ENCODE measurements around the gene MOCS3. TPM values are rescaled to one million over a fixed set of nuclear protein-coding genes. Genes with fewer than 3 reads are reported as not detected.

MOCS3 gene
- total and polyA plus RNA-seq, 2 of the 13 experiments (the other 11 are each of a cell fraction or from before 2014, with no cell fraction given), result 3.7 to 8.4 TPM

DNA sequence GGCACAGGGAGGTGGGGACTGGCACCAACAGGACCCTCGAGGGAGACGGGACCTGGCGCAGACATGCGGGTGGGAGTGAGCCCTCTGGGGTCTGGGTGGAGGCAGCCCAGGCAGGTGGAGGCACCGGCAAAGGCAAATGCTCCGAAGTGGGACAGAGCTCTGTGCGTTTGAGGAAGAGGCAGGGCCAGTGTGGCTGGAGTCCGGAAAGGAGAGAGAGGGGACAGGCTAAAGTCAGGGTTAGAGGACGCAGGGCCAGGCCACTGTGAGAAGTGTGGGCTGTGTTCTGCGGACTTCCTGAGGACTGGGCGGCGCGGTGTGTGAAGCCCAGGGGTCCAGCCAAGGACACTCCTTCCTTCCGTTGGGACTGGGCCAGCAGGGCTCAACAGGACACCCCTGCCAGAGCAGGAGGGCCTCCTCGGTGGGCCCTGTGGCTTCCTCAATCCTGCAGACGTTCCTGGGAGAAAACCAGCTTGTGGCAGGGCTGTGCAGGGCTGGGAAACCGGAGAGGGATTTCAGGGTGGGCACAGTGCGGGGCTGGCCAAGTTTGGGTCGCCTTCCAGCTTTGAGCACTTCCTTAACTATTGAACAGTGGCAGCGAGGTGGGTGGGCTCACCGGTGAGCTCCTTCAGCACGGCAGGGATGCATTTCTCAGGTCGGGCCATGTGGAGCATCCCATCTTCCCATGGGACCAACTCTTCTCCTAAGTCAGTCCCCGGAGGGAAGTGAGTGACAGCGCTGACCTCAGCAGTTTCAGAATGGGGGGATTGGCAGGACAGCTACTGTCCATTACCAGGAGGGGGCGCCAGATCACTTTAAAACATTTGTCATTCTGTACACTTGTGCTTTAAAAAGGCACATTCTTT, 22.5 kb downstream of the MOCS3 start (continued):
- no peak for TF ChIP-seq HOXA9 (CRISPR knock-in tag; IDR thresholded peaks at IDR 0.05; ENCODE audit: borderline replicate concordance)
- TF ChIP-seq FIP1L1 (IDR thresholded peaks at IDR 0.05; ENCODE audit: borderline replicate concordance, insufficient read depth, low read depth, low read length), result no peak
- no peak for TF ChIP-seq NCOA5 (CRISPR knock-in tag; IDR thresholded peaks at IDR 0.05)
- no peak for TF ChIP-seq PHF21A (CRISPR knock-in tag; IDR thresholded peaks at IDR 0.05)
- TF ChIP-seq, protein P1, sequence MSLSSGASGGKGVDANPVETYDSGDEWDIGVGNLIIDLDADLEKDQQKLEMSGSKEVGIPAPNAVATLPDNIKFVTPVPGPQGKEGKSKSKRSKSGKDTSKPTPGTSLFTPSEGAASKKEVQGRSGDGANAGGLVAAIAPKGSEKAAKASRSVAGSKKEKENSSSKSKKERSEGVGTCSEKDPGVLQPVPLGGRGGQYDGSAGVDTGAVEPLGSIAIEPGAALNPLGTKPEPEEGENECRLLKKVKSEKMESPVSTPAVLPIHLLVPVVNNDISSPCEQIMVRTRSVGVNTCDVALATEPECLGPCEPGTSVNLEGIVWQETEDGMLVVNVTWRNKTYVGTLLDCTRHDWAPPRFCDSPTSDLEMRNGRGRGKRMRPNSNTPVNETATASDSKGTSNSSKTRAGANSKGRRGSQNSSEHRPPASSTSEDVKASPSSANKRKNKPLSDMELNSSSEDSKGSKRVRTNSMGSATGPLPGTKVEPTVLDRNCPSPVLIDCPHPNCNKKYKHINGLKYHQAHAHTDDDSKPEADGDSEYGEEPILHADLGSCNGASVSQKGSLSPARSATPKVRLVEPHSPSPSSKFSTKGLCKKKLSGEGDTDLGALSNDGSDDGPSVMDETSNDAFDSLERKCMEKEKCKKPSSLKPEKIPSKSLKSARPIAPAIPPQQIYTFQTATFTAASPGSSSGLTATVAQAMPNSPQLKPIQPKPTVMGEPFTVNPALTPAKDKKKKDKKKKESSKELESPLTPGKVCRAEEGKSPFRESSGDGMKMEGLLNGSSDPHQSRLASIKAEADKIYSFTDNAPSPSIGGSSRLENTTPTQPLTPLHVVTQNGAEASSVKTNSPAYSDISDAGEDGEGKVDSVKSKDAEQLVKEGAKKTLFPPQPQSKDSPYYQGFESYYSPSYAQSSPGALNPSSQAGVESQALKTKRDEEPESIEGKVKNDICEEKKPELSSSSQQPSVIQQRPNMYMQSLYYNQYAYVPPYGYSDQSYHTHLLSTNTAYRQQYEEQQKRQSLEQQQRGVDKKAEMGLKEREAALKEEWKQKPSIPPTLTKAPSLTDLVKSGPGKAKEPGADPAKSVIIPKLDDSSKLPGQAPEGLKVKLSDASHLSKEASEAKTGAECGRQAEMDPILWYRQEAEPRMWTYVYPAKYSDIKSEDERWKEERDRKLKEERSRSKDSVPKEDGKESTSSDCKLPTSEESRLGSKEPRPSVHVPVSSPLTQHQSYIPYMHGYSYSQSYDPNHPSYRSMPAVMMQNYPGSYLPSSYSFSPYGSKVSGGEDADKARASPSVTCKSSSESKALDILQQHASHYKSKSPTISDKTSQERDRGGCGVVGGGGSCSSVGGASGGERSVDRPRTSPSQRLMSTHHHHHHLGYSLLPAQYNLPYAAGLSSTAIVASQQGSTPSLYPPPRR (CRISPR knock-in tag; IDR thresholded peaks at IDR 0.05; ENCODE audit: borderline replicate concordance), result no peak
- TF ChIP-seq, protein P2, sequence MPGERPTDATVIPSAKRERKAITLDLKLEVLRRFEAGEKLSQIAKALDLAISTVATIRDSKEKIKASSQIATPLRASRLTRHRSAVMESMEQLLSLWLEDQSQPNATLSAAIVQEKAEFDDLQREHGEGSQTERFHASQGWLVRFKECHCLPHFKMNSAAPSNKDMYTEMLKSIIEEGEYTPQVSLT (CRISPR knock-in tag; IDR thresholded peaks at IDR 0.05; ENCODE audit: borderline replicate concordance, low read depth), result no peak
- no peak; the same call in 1 of the 2 replicates for TF ChIP-seq ETV6 (CRISPR knock-in tag; conservative IDR thresholded peaks at IDR 0.05)
- TF ChIP-seq ELF1 (CRISPR knock-in tag; IDR thresholded peaks at IDR 0.05), result no peak
- TF ChIP-seq SRSF1 (optimal IDR thresholded peaks at IDR 0.05; ENCODE audit: low read depth, low read length), result no peak
- TF ChIP-seq, protein P3, sequence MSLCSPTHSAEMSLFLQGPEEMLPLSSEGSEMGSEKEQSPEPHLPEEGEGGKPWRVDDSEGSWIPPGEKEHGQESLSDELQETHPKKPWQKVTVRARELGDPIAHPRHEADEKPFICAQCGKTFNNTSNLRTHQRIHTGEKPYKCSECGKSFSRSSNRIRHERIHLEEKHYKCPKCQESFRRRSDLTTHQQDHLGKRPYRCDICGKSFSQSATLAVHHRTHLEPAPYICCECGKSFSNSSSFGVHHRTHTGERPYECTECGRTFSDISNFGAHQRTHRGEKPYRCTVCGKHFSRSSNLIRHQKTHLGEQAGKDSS (CRISPR knock-in tag; IDR thresholded peaks at IDR 0.05; ENCODE audit: borderline replicate concordance, low read depth), result 0 out of 2 replicates have a peak, but pooled peaks have one; percentile 12
- no peak for TF ChIP-seq KDM6A (CRISPR knock-in tag; IDR thresholded peaks at IDR 0.05; ENCODE audit: low read depth)
- no peak for TF ChIP-seq ZNF598 (CRISPR knock-in tag; IDR thresholded peaks at IDR 0.05; ENCODE audit: borderline replicate concordance)
- TF ChIP-seq KDM2A (CRISPR knock-in tag; IDR thresholded peaks at IDR 0.05; ENCODE audit: borderline replicate concordance, low read depth), result no peak
- peak; percentile 74 for TF ChIP-seq STAG1 (CRISPR knock-in tag; IDR thresholded peaks at IDR 0.05)
- no peak for TF ChIP-seq JUNB (CRISPR knock-in tag; IDR thresholded peaks at IDR 0.05; ENCODE audit: borderline replicate concordance)
- TF ChIP-seq SAP130 (CRISPR knock-in tag; IDR thresholded peaks at IDR 0.05; ENCODE audit: low read depth), result peak; percentile 38; the same call in 1 of the 2 replicates
- no peak for TF ChIP-seq ZNF768 (CRISPR knock-in tag; IDR thresholded peaks at IDR 0.05)
- 0 out of 2 replicates have a peak, but pooled peaks have one; percentile 35 for TF ChIP-seq ZFX (CRISPR knock-in tag; IDR thresholded peaks at IDR 0.05; ENCODE audit: low read depth)
- TF ChIP-seq, protein P4, sequence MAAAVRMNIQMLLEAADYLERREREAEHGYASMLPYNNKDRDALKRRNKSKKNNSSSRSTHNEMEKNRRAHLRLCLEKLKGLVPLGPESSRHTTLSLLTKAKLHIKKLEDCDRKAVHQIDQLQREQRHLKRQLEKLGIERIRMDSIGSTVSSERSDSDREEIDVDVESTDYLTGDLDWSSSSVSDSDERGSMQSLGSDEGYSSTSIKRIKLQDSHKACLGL (CRISPR knock-in tag; IDR thresholded peaks at IDR 0.05), result 0 out of 2 replicates have a peak, but pooled peaks have one; percentile 26

Data from HepG2 (cell line).